GM12878 (cell line): ENCODE data around the gene GPC6. TPM values are rescaled to one million over a fixed set of nuclear protein-coding genes. Genes with fewer than 3 reads are reported as not detected.

ENCODE experiments used
- ATAC-seq: fragments of 200-7000 bp; cut with Tn5 transposase; 3 replicates; pipeline ENCODE4 v1.9.1; 2020; ENCODE audit warnings: mild to moderate bottlenecking, moderate library complexity
- BruUV-seq: library from RNA; stranded (reverse); fragments of 400-500 nt; replicated peaks from 2 replicates; lab custom pipeline; 2021; lab: Mats Ljungman, UMichigan
- CTCF ChIA-PET: fragments of 300-600 bp; sonication (Branson Sonifier 250); formaldehyde crosslinking; extraction: SDS; loops from one replicate; lab custom pipeline; 2021; ENCODE audit warnings: inconsistent platforms; lab: Yijun Ruan, JAX
- POLR2A ChIA-PET: fragments of 350-600 bp; formaldehyde crosslinking; extraction: SDS; loops from one replicate; lab custom pipeline; 2021; ENCODE audit warnings: inconsistent platforms; lab: Charles Lee
- RAD21 ChIA-PET: fragments of 300-600 bp; sonication (Branson Sonifier 250); formaldehyde crosslinking; loops from one replicate; lab custom pipeline; 2023; ENCODE audit warnings: antibody characterized with exemption; ENCODE audit not compliant: unreplicated experiment; lab: Charles Lee
- SMC1A ChIA-PET: fragments of 300-600 bp; sonication (Branson Sonifier 250); formaldehyde crosslinking; loops from one replicate; lab custom pipeline; 2023; ENCODE audit not compliant: unreplicated experiment, uncharacterized antibody; lab: Charles Lee
- DNase-seq: peaks from one replicate; pipeline ENCODE4 v3.0.0-alpha.2; 2011; ENCODE audit warnings: low read depth, low spot score
- FAIRE-seq: peaks from 3 replicates; lab custom pipeline; 2011; peaks lifted over from hg19 to GRCh38; lab: Jason Lieb, UNC
- H2AFZ ChIP-seq: 2 replicates; pipeline ENCODE4 v1.6.0; 2011; ENCODE audit warnings: low read depth, low read length, control low read depth; ENCODE audit not compliant: control insufficient read depth
- H3K27ac ChIP-seq: 2 replicates; pipeline ENCODE4 v1.5.1; 2011; ENCODE audit warnings: control low read depth; ENCODE audit not compliant: control insufficient read depth, insufficient read depth
- H3K27me3 ChIP-seq, 2 experiments: replicated peaks in 1 of 2; 2 replicates each; pipeline versions ENCODE4 v1.6.0 to v1.6.1; 2011; ENCODE audit warnings: low read length in 1 of 2; ENCODE audit not compliant: control insufficient read depth in 2 of 2, insufficient read depth in 2 of 2
- H3K36me3 ChIP-seq, 2 experiments: 2 replicates each; pipeline ENCODE4 v1.5.1; 2011; ENCODE audit warnings: low read length in 1 of 2; ENCODE audit not compliant: control insufficient read depth in 2 of 2, insufficient read depth in 2 of 2
- H3K4me1 ChIP-seq: 2 replicates; pipeline ENCODE4 v1.6.1; 2011; ENCODE audit warnings: mild to moderate bottlenecking, low read length, moderate library complexity, mixed read lengths; ENCODE audit not compliant: control insufficient read depth, insufficient read depth
- H3K4me2 ChIP-seq: 2 replicates; pipeline ENCODE4 v1.6.0; 2011; ENCODE audit warnings: control low read depth; ENCODE audit not compliant: control insufficient read depth, insufficient read depth
- H3K4me3 ChIP-seq: fragments of 200-600 bp; sonication (generic); 2 replicates; pipeline ENCODE4 v1.5.1; 2016
- H3K79me2 ChIP-seq: 2 replicates; pipeline ENCODE4 v1.6.0; 2011; ENCODE audit warnings: low read length; ENCODE audit not compliant: control insufficient read depth, insufficient read depth
- H3K9ac ChIP-seq: 2 replicates; pipeline ENCODE4 v1.8.0; 2011; ENCODE audit warnings: low read length, control low read depth, mixed read lengths; ENCODE audit not compliant: control insufficient read depth, insufficient read depth
- H3K9me3 ChIP-seq: replicated peaks from 3 replicates; pipeline ENCODE4 v1.5.1; 2011; ENCODE audit warnings: mild to moderate bottlenecking, low read length; ENCODE audit not compliant: control insufficient read depth, insufficient read depth
- H4K20me1 ChIP-seq: 2 replicates; pipeline ENCODE4 v1.6.0; 2011; ENCODE audit not compliant: control insufficient read depth, insufficient read depth
- MTA3 ChIP-seq: IDR thresholded peaks from 2 replicates; pipeline ENCODE4 v1.6.1; 2012; ENCODE audit warnings: low read length, inconsistent platforms, borderline replicate concordance
- MXI1 ChIP-seq: fragments of 150-350 bp; IDR thresholded peaks from 2 replicates; pipeline ENCODE4 v1.6.1; 2011; ENCODE audit warnings: low read depth, mild to moderate bottlenecking, inconsistent platforms, low read length, improper control_type of control experiment
- MYB ChIP-seq: fragments of 150-350 bp; IDR thresholded peaks from 2 replicates; pipeline ENCODE4 v1.6.1; 2014; ENCODE audit warnings: mild to moderate bottlenecking, low read depth, low read length, borderline replicate concordance
- NR2C1 ChIP-seq: fragments of 450-650 bp; IDR thresholded peaks from 2 replicates; pipeline ENCODE4 v1.6.1; 2017; ENCODE audit warnings: antibody characterized with exemption, mild to moderate bottlenecking, moderate library complexity
- NRF1 ChIP-seq: conservative IDR thresholded peaks from 2 replicates; pipeline ENCODE4 v1.6.1; 2011; ENCODE audit warnings: mild to moderate bottlenecking, low read depth, low read length, improper control_type of control experiment
- RBBP5 ChIP-seq: fragments of 200-600 bp; sonication (generic); conservative IDR thresholded peaks from 2 replicates; pipeline ENCODE4 v1.6.1; 2016
- RCOR1 ChIP-seq: conservative IDR thresholded peaks from 2 replicates; pipeline ENCODE4 v1.6.1; 2012; ENCODE audit warnings: low read depth, low read length, improper control_type of control experiment
- RUNX3 ChIP-seq: IDR thresholded peaks from 2 replicates; pipeline ENCODE4 v1.6.1; 2012; ENCODE audit warnings: low read length, inconsistent platforms
- TAF1 ChIP-seq: IDR thresholded peaks from 2 replicates; pipeline ENCODE4 v1.6.1; 2011; ENCODE audit warnings: mild to moderate bottlenecking, low read depth, low read length, borderline replicate concordance
- ZNF207 ChIP-seq: fragments of 450-650 bp; IDR thresholded peaks from 2 replicates; pipeline ENCODE4 v1.6.1; 2014; ENCODE audit warnings: antibody characterized with exemption, mild to moderate bottlenecking, borderline replicate concordance
- WGBS: methylation state at CpG from one replicate; pipeline ENCODE4 v1.1.6; 2016; ENCODE audit warnings: low lambda C conversion rate; ENCODE audit not compliant: insufficient replicate concordance, insufficient coverage; ENCODE audit errors: missing lambda C conversion rate; 5-methylcytosine and 5-hydroxymethylcytosine counted together
- in situ Hi-C: fragments of 300-500 bp; cut with MboI; formaldehyde crosslinking; loops from 9 replicates; pipeline ENCODE4 v1.14.3; 2018; ENCODE audit warnings: mixed read lengths
- intact Hi-C: fragments of 100-400 bp; cut with micrococcal nuclease; formaldehyde crosslinking; loops from one replicate; pipeline ENCODE4 v1.14.2; 2022; ENCODE audit not compliant: unreplicated experiment
- polyA plus RNA-seq, 11 experiments: library from polyadenylated mRNA; depleted of rRNA in 4 of 11; unstranded in 6 of 11; stranded (reverse) in 5 of 11; fragments of >200 nt; fragmentation: Nextera tagmentation in 4 of 11; fragmentation: Illumina TruSeq in 1 of 11; extraction: Ambion mirVana in 4 of 11; extraction: Trizol in 1 of 11; gene quantifications; 1 replicate in 1 of 11; 2 replicates in 10 of 11; pipeline versions ENCODE4 v1.2.1 to v1.2.3, GENCODE V29; 2011 to 2016; ENCODE audit warnings: inconsistent platforms in 2 of 11, missing spikeins in 2 of 11, low read depth in 1 of 11
- total RNA-seq, 4 experiments: library from RNA; depleted of rRNA in 3 of 4; stranded (reverse); fragments of >200 nt in 3 of 4; fragmentation: Illumina TruSeq in 1 of 4; extraction: Trizol in 1 of 4; gene quantifications; 2 replicates each; pipeline versions ENCODE4 v1.2.1 to v1.2.3, GENCODE V29; 2013 to 2021
- TF ChIP-seq, protein P1 (sequence below): IDR thresholded peaks from 2 replicates; pipeline ENCODE4 v1.6.1; 2012; ENCODE audit warnings: improper control_type of control experiment, low read depth, low read length; ENCODE audit not compliant: insufficient replicate concordance

GPC6 gene
- total and polyA plus RNA-seq, 10 of the 15 experiments (the other 5 are each of a cell fraction or from before 2014, with no cell fraction given) = 0.03 to 0.04 (median 0.03) TPM; not detected in 7

DNA sequence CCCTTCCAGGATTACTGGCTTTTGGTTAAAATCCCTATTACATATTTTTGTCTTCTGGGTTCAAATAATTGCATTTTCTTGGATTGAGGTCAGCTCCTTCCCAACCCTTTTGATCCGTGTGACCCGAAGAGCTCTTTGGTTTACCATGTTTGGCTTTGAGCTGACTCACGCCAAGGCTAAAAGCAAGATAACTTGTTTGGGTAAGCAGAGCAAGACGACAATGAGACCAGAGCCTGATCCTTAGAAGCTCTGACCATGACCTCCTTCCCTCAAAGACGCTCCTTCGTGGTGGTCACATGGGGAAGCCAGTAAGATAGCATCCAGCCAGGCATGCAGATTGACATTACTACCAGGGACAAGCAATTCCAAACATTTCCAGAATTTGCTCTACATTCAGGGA is 1099.0 kb downstream of the GPC6 start:
- WGBS = 96% methylated on average over 6 of the region's 6 CpGs
- Histone ChIP-seq H3K36me3 (no peaks in the 10 kb centered on the region), H3K9ac (no peak overlapping the region), H3K4me2 (no peak overlapping the region), H3K4me1 (peaks cover 16% of the 10 kb centered on the region), H3K27me3 (no peaks in the 10 kb centered on the region), H3K27ac (no peak overlapping the region), H4K20me1 (no peaks in the 10 kb centered on the region), H3K9me3 (peaks cover 2% of the 10 kb centered on the region; the same call in 2 of the 3 replicates), H3K4me3 (no peak overlapping the region), H2AFZ (no peak overlapping the region), H3K79me2 (no peaks in the 10 kb centered on the region)
- ATAC-seq (no peak), DNase-seq (no peak), FAIRE-seq (no peak)
- no TSS peak for BruUV-seq
- POLR2A ChIA-PET = no interaction called here
- in situ Hi-C loops = no loop called here
- TF ChIP-seq RCOR1 (no peak), TAF1 (no peak), ZNF207 (no peak), RBBP5 (no peak), NRF1 (no peak), MXI1 (no peak), RUNX3 (no peak), MTA3 (no peak), MYB (no peak), NR2C1 (no peak)
- TF ChIP-seq, protein P1, sequence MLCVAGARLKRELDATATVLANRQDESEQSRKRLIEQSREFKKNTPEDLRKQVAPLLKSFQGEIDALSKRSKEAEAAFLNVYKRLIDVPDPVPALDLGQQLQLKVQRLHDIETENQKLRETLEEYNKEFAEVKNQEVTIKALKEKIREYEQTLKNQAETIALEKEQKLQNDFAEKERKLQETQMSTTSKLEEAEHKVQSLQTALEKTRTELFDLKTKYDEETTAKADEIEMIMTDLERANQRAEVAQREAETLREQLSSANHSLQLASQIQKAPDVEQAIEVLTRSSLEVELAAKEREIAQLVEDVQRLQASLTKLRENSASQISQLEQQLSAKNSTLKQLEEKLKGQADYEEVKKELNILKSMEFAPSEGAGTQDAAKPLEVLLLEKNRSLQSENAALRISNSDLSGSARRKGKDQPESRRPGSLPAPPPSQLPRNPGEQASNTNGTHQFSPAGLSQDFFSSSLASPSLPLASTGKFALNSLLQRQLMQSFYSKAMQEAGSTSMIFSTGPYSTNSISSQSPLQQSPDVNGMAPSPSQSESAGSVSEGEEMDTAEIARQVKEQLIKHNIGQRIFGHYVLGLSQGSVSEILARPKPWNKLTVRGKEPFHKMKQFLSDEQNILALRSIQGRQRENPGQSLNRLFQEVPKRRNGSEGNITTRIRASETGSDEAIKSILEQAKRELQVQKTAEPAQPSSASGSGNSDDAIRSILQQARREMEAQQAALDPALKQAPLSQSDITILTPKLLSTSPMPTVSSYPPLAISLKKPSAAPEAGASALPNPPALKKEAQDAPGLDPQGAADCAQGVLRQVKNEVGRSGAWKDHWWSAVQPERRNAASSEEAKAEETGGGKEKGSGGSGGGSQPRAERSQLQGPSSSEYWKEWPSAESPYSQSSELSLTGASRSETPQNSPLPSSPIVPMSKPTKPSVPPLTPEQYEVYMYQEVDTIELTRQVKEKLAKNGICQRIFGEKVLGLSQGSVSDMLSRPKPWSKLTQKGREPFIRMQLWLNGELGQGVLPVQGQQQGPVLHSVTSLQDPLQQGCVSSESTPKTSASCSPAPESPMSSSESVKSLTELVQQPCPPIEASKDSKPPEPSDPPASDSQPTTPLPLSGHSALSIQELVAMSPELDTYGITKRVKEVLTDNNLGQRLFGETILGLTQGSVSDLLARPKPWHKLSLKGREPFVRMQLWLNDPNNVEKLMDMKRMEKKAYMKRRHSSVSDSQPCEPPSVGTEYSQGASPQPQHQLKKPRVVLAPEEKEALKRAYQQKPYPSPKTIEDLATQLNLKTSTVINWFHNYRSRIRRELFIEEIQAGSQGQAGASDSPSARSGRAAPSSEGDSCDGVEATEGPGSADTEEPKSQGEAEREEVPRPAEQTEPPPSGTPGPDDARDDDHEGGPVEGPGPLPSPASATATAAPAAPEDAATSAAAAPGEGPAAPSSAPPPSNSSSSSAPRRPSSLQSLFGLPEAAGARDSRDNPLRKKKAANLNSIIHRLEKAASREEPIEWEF = no peak
- CTCF ChIA-PET = no interaction called here
- SMC1A ChIA-PET = no interaction called here
- RAD21 ChIA-PET = no interaction called here
- intact Hi-C loops = no loop called here
